Measurements from ENCODE around the gene PCBP3. TPM values are rescaled to one million over a fixed set of nuclear protein-coding genes. Genes with fewer than 3 reads are reported as not detected.

Gene PCBP3
- total and polyA plus RNA-seq, 2 donors (not counting 3 experiments of a cell fraction or from before 2014, with no cell fraction given): 0.06 to 1.1 TPM

GRCh38 chr21:45830720-45831366 is 187.3 kb downstream of the PCBP3 start:
- Histone ChIP-seq H3K27ac (ENCODE audit: insufficient read depth, low read depth, low read length) (no peak overlapping the region), H3K4me3 (replicated peaks in 1 of 3; ENCODE audit: insufficient read depth in 1 of 3, low read depth in 1 of 3, low read length in 3 of 3) (no peak overlapping the region), H3K36me3 (ENCODE audit: control insufficient read depth in 2 of 2, extremely low read depth in 1 of 2, insufficient read depth in 2 of 2, low read length in 2 of 2) (no peaks in the 10 kb centered on the region), H4K20me1 (replicated peaks; ENCODE audit: control insufficient read depth, extremely low read depth, insufficient read depth, low read length) (no peaks in the 10 kb centered on the region), H3K79me2 (ENCODE audit: control insufficient read depth, insufficient read depth, low read length) (no peaks in the 10 kb centered on the region), H3K27me3 (ENCODE audit: control insufficient read depth in 2 of 2, insufficient read depth in 2 of 2, low read length in 2 of 2) (no peaks in the 10 kb centered on the region), H3K4me2 (ENCODE audit: insufficient read depth, low read length) (no peak overlapping the region), H2AFZ (ENCODE audit: low read depth, low read length) (no peak overlapping the region), H3K4me1 (ENCODE audit: control insufficient read depth, extremely low read depth, insufficient read depth, low read length) (no peaks in the 10 kb centered on the region), H3K9ac (replicated peaks; ENCODE audit: extremely low read depth, insufficient read depth, low read length) (no peak overlapping the region), H3K9me1 (replicated peaks; ENCODE audit: control insufficient read depth, extremely low read depth, insufficient read depth, low read length) (no peaks in the 10 kb centered on the region), H3K9me3 (replicated peaks; ENCODE audit: control insufficient read depth, insufficient read depth, low read length) (no peaks in the 10 kb centered on the region)
- ChIA-PET CTCF (no interaction called here), POLR2A (no interaction called here)
- no TSS peak for BruUV-seq (replicated peaks)
- intact Hi-C loops (cut with micrococcal nuclease): no loop called here
- no peak for TF ChIP-seq CTCF (IDR thresholded peaks at IDR 0.05; ENCODE audit: extremely low read depth in 1 of 2, insufficient read depth in 1 of 2, low read depth in 1 of 2, low read length in 2 of 2)
- no peak for TF ChIP-seq FOS (IDR thresholded peaks at IDR 0.05; ENCODE audit: borderline replicate concordance, insufficient read depth, low read length)
- no peak for TF ChIP-seq POLR2A (IDR thresholded peaks at IDR 0.05; ENCODE audit: low read depth, low read length)
- no peak for TF ChIP-seq MYC (IDR thresholded peaks at IDR 0.05; ENCODE audit: low read depth, low read length)
- no peak for TF ChIP-seq EZH2 (IDR thresholded peaks at IDR 0.05; ENCODE audit: borderline replicate concordance, low read depth, low read length, severe bottlenecking)
- no peak for DNase-seq (ENCODE audit: low read depth, low spot score)
- FAIRE-seq: no peak
- dilution Hi-C loops (cut with MboI; ENCODE audit: extremely low pct_ligation_motif_present, low sequenced_read_pairs): no loop called here

All from endothelial cell of umbilical vein (primary cell).